K562 (cell line): ENCODE results near the gene REXO2. TPM values are rescaled to one million over a fixed set of nuclear protein-coding genes. Genes with fewer than 3 reads are reported as not detected.
A peak's percentile ranks its signal among the peaks of the same experiment; 100 is the strongest.

Experiments
- EGR1 ChIP-seq: fragments of 450-650 bp; conservative IDR thresholded peaks from 2 replicates; pipeline ENCODE4 v1.6.1; 2017; ENCODE audit warnings: mild to moderate bottlenecking
- HCFC1 ChIP-seq: IDR thresholded peaks from 2 replicates; pipeline ENCODE4 v1.6.1; 2012; ENCODE audit warnings: low read depth, low read length, improper control_type of control experiment
- HDAC1 ChIP-seq, 2 experiments: fragments of 450-650 bp; IDR thresholded peaks; 2 replicates each; pipeline ENCODE4 v1.6.1; 2016 to 2017; ENCODE audit warnings: inconsistent platforms in 1 of 2, mild to moderate bottlenecking in 1 of 2, moderate library complexity in 1 of 2
- NFIC ChIP-seq: fragments of 450-650 bp; IDR thresholded peaks from 2 replicates; pipeline ENCODE4 v1.6.1; 2017; ENCODE audit warnings: mild to moderate bottlenecking, inconsistent platforms
- NFYB ChIP-seq: IDR thresholded peaks from 2 replicates; pipeline ENCODE4 v1.6.1; 2011; ENCODE audit warnings: mild to moderate bottlenecking, moderate library complexity; ENCODE audit not compliant: insufficient read length; ENCODE audit errors: extremely low read depth
- PCBP1 ChIP-seq: fragments of 200-400 bp; formaldehyde crosslinking; IDR thresholded peaks from 2 replicates; pipeline ENCODE4 v1.6.1; 2018; ENCODE audit warnings: mild to moderate bottlenecking, low read depth, low read length; ENCODE audit not compliant: poor library complexity, severe bottlenecking
- RBM25 ChIP-seq: fragments of 200-400 bp; formaldehyde crosslinking; IDR thresholded peaks from 2 replicates; pipeline ENCODE4 v1.6.1; 2018; ENCODE audit warnings: low read length, low read depth, moderate library complexity; ENCODE audit not compliant: severe bottlenecking
- SMARCA4 ChIP-seq: fragments of 450-650 bp; IDR thresholded peaks from 2 replicates; pipeline ENCODE4 v1.6.1; 2016
- TFAP4 ChIP-seq: sonication (generic); formaldehyde crosslinking; IDR thresholded peaks from 2 replicates; pipeline ENCODE4 v1.8.0; 2022; ENCODE audit warnings: missing genetic modification reagents, mild to moderate bottlenecking, moderate library complexity, borderline replicate concordance
- ZBTB11 ChIP-seq, 3 experiments: fragments of 200-800 bp in 1 of 3; fragments of 250-450 bp in 1 of 3; fragments of 450-650 bp in 1 of 3; sonication (Bioruptor Pico) in 1 of 3; sonication (Bioruptor generic) in 1 of 3; formaldehyde crosslinking in 1 of 3; IDR thresholded peaks; 2 replicates each; pipeline versions ENCODE4 v1.6.1 to v1.8.0; 2016 to 2022; ENCODE audit warnings: mild to moderate bottlenecking in 2 of 3, missing genetic modification characterization in 2 of 3, missing compliant biosample characterization in 1 of 3, moderate library complexity in 1 of 3
- ZNF431 ChIP-seq: sonication (generic); formaldehyde crosslinking; IDR thresholded peaks from 2 replicates; pipeline ENCODE4 v1.8.0; 2022; ENCODE audit warnings: mild to moderate bottlenecking, missing genetic modification reagents
- ZNF589 ChIP-seq: fragments of 200-800 bp; sonication (Bioruptor generic); IDR thresholded peaks from 2 replicates; pipeline ENCODE4 v1.6.1; 2016; ENCODE audit warnings: low read depth, missing genetic modification characterization, missing compliant biosample characterization
- polyA plus RNA-seq, 8 experiments: library from polyadenylated mRNA; depleted of rRNA in 4 of 8; stranded (reverse) in 5 of 8; unstranded in 3 of 8; fragments of >200 nt; fragmentation: Nextera tagmentation in 2 of 8; fragmentation: Illumina TruSeq in 1 of 8; extraction: Ambion mirVana in 2 of 8; extraction: Trizol in 1 of 8; gene quantifications; 2 replicates each; pipeline versions ENCODE4 v1.2.1 to v1.2.3, GENCODE V29; 2011 to 2014; ENCODE audit warnings: inconsistent platforms in 1 of 8, missing spikeins in 1 of 8
- total RNA-seq, 7 experiments: library from RNA; depleted of rRNA in 6 of 7; stranded (reverse); fragments of >200 nt in 6 of 7; fragmentation: Illumina TruSeq in 2 of 7; extraction: Trizol in 2 of 7; gene quantifications; 2 replicates each; pipeline versions ENCODE4 v1.2.1 to v1.2.3, GENCODE V29; 2011 to 2021; ENCODE audit warnings: low replicate concordance in 1 of 7
- TF ChIP-seq, protein P1 (sequence below): fragments of 450-650 bp; IDR thresholded peaks from 2 replicates; pipeline ENCODE4 v1.6.1; 2017; ENCODE audit warnings: antibody characterized with exemption, mild to moderate bottlenecking
- TF ChIP-seq, protein P2 (sequence below): fragments of 450-650 bp; formaldehyde crosslinking; IDR thresholded peaks from 2 replicates; pipeline ENCODE4 v1.4.0; 2020; ENCODE audit warnings: mild to moderate bottlenecking, moderate library complexity
- TF ChIP-seq, protein P3 (sequence below): fragments of 250-450 bp; sonication (Bioruptor Pico); IDR thresholded peaks from 2 replicates; pipeline ENCODE4 v1.9.0; 2021; ENCODE audit warnings: mild to moderate bottlenecking

REXO2 gene
- total and polyA plus RNA-seq, 9 of the 15 experiments (the other 6 are each of a cell fraction or from before 2014, with no cell fraction given): 143 to 370 (median 193) TPM

GRCh38 chr11:114400216-114400914 is 38.9 kb upstream of the REXO2 start, which contains the start of the genes C11orf71 and RBM7 (continued):
- TF ChIP-seq RBM25 (no peak), EGR1 (peak; percentile 94), SMARCA4 (0 out of 2 replicates have a peak, but pooled peaks have one; percentile 12), HCFC1 (peak; percentile 47; the same call in 1 of the 2 replicates), ZNF589 (CRISPR knock-in tag) (0 out of 2 replicates have a peak, but pooled peaks have one; percentile 56), TFAP4 (peak; percentile 70), ZBTB11 (CRISPR knock-in tag; IDR thresholded peaks at IDR 0.05) (peak in 1 of 3 experiments; percentile 78; a peak in 1 of 6 replicates), ZNF431 (CRISPR knock-in tag) (peak; percentile 49; the same call in 1 of the 2 replicates), NFIC (peak; percentile 92), HDAC1 (IDR thresholded peaks at IDR 0.05) (peak in 1 of 2 experiments; percentile 45; a peak in 2 of 4 replicates), PCBP1 (peak; percentile 88), NFYB (no peak)
- TF ChIP-seq, protein P1, sequence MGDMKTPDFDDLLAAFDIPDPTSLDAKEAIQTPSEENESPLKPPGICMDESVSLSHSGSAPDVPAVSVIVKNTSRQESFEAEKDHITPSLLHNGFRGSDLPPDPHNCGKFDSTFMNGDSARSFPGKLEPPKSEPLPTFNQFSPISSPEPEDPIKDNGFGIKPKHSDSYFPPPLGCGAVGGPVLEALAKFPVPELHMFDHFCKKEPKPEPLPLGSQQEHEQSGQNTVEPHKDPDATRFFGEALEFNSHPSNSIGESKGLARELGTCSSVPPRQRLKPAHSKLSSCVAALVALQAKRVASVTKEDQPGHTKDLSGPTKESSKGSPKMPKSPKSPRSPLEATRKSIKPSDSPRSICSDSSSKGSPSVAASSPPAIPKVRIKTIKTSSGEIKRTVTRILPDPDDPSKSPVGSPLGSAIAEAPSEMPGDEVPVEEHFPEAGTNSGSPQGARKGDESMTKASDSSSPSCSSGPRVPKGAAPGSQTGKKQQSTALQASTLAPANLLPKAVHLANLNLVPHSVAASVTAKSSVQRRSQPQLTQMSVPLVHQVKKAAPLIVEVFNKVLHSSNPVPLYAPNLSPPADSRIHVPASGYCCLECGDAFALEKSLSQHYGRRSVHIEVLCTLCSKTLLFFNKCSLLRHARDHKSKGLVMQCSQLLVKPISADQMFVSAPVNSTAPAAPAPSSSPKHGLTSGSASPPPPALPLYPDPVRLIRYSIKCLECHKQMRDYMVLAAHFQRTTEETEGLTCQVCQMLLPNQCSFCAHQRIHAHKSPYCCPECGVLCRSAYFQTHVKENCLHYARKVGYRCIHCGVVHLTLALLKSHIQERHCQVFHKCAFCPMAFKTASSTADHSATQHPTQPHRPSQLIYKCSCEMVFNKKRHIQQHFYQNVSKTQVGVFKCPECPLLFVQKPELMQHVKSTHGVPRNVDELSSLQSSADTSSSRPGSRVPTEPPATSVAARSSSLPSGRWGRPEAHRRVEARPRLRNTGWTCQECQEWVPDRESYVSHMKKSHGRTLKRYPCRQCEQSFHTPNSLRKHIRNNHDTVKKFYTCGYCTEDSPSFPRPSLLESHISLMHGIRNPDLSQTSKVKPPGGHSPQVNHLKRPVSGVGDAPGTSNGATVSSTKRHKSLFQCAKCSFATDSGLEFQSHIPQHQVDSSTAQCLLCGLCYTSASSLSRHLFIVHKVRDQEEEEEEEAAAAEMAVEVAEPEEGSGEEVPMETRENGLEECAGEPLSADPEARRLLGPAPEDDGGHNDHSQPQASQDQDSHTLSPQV: peak; percentile 85; the same call in 1 of the 2 replicates
- TF ChIP-seq, protein P2, sequence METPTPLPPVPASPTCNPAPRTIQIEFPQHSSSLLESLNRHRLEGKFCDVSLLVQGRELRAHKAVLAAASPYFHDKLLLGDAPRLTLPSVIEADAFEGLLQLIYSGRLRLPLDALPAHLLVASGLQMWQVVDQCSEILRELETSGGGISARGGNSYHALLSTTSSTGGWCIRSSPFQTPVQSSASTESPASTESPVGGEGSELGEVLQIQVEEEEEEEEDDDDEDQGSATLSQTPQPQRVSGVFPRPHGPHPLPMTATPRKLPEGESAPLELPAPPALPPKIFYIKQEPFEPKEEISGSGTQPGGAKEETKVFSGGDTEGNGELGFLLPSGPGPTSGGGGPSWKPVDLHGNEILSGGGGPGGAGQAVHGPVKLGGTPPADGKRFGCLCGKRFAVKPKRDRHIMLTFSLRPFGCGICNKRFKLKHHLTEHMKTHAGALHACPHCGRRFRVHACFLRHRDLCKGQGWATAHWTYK: peak; percentile 74; the same call in 1 of the 2 replicates
- TF ChIP-seq, protein P3, sequence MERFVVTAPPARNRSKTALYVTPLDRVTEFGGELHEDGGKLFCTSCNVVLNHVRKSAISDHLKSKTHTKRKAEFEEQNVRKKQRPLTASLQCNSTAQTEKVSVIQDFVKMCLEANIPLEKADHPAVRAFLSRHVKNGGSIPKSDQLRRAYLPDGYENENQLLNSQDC (CRISPR knock-in tag): 0 out of 2 replicates have a peak, but pooled peaks have one; percentile 29
